Measurements from ENCODE around the gene CD300LD.

DNA sequence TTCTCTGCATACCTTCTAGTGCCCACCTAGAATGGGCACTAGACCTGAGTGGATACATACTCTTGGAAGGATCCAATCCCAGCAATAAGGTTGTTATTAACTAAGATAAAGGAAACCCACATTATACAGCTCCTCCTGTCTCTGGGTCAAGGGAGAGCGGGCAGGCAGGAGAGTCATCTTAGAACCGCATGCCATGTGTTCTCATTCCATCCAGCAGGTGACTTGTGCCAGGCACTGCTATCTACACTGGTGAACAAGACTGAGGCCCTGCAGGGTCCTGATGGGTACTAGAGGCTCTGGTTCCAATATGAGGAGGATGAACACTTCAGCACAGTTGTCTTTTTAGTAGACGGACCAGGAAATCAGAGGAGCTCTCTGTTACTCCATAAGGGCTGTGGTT, 18.9 kb downstream of the CD300LD start:
- TF ChIP-seq, protein P1, sequence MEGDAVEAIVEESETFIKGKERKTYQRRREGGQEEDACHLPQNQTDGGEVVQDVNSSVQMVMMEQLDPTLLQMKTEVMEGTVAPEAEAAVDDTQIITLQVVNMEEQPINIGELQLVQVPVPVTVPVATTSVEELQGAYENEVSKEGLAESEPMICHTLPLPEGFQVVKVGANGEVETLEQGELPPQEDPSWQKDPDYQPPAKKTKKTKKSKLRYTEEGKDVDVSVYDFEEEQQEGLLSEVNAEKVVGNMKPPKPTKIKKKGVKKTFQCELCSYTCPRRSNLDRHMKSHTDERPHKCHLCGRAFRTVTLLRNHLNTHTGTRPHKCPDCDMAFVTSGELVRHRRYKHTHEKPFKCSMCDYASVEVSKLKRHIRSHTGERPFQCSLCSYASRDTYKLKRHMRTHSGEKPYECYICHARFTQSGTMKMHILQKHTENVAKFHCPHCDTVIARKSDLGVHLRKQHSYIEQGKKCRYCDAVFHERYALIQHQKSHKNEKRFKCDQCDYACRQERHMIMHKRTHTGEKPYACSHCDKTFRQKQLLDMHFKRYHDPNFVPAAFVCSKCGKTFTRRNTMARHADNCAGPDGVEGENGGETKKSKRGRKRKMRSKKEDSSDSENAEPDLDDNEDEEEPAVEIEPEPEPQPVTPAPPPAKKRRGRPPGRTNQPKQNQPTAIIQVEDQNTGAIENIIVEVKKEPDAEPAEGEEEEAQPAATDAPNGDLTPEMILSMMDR (IDR thresholded peaks at IDR 0.05; ENCODE audit: low read depth, low read length, poor library complexity, severe bottlenecking): no peak
- TF ChIP-seq EZH2phosphoT487 (IDR thresholded peaks at IDR 0.05; ENCODE audit: borderline replicate concordance, low read length): no peak
